SK-N-SH (cell line): ENCODE results near the gene PTGES3. TPM values are rescaled to one million over a fixed set of nuclear protein-coding genes. Genes with fewer than 3 reads are reported as not detected.
A peak's percentile ranks its signal among the peaks of the same experiment; 100 is the strongest.

Experiments
- CTCF ChIA-PET: fragments of 300-600, 350-600 bp; formaldehyde crosslinking; extraction: SDS; loops from one replicate; lab custom pipeline; 2021; lab: Yijun Ruan, JAX
- POLR2A ChIA-PET: fragments of 350-600 bp; sonication (Branson Sonifier 250); formaldehyde crosslinking; extraction: SDS; loops from one replicate; lab custom pipeline; 2020; ENCODE audit warnings: antibody characterized with exemption, inconsistent platforms; lab: Yijun Ruan, JAX
- DNase-seq: peaks from one replicate; pipeline ENCODE4 v3.0.0; 2012
- H2AFZ ChIP-seq: fragments of 200-600 bp; sonication (generic); 2 replicates; pipeline ENCODE4 v1.8.1; 2016; ENCODE audit warnings: antibody characterized with exemption, mild to moderate bottlenecking, low read depth
- H3F3A ChIP-seq: fragments of 200-600 bp; sonication (generic); replicated peaks from 2 replicates; pipeline ENCODE3; 2016; ENCODE audit warnings: antibody characterized with exemption, mild to moderate bottlenecking; ENCODE audit not compliant: insufficient read depth
- H3K27ac ChIP-seq, 2 experiments: fragments of 200-500 bp in 1 of 2; fragments of 200-600 bp in 1 of 2; sonication (Bioruptor generic) in 1 of 2; sonication (generic), shearing (Covaris generic) in 1 of 2; 2 replicates each; pipeline versions ENCODE4 v1.5.1 to v1.6.1; 2014 to 2016; ENCODE audit warnings: low read depth in 2 of 2, inconsistent platforms in 1 of 2, low read length in 1 of 2, mild to moderate bottlenecking in 1 of 2, mixed read lengths in 1 of 2
- H3K27me3 ChIP-seq: fragments of 200-600 bp; sonication (generic), shearing (Covaris generic); 2 replicates; pipeline ENCODE4 v1.6.1; 2016; ENCODE audit warnings: mixed run types; ENCODE audit not compliant: insufficient read depth
- H3K36me3 ChIP-seq, 2 experiments: fragments of 200-500 bp in 1 of 2; fragments of 200-600 bp in 1 of 2; sonication (Bioruptor generic) in 1 of 2; sonication (generic) in 1 of 2; replicated peaks in 1 of 2; 2 replicates each; pipeline versions ENCODE3 to v1.5.1; 2014 to 2016; ENCODE audit warnings: low read length in 1 of 2, mild to moderate bottlenecking in 1 of 2; ENCODE audit not compliant: insufficient read depth in 2 of 2, control insufficient read depth in 1 of 2
- H3K4me1 ChIP-seq, 2 experiments: fragments of 200-500 bp in 1 of 2; fragments of 200-600 bp in 1 of 2; sonication (Bioruptor generic) in 1 of 2; sonication (generic), shearing (Covaris generic) in 1 of 2; 2 replicates each; pipeline versions ENCODE4 v1.5.1 to v1.6.1; 2014 to 2016; ENCODE audit warnings: low read depth in 1 of 2, low read length in 1 of 2, mixed run types in 1 of 2; ENCODE audit not compliant: insufficient read depth in 2 of 2, control insufficient read depth in 1 of 2
- H3K4me2 ChIP-seq: fragments of 200-600 bp; sonication (generic), shearing (Covaris generic); 2 replicates; pipeline ENCODE4 v1.6.1; 2017; ENCODE audit warnings: mixed run types
- H3K4me3 ChIP-seq, 2 experiments: fragments of 200-500 bp in 1 of 2; fragments of 200-600 bp in 1 of 2; sonication (Bioruptor generic) in 1 of 2; sonication (generic), shearing (Covaris generic) in 1 of 2; 2 replicates each; pipeline versions ENCODE4 v1.5.1 to v1.8.1; 2014 to 2016; ENCODE audit warnings: low read depth in 2 of 2, inconsistent platforms in 1 of 2, low read length in 1 of 2, mild to moderate bottlenecking in 1 of 2, mixed read lengths in 1 of 2, moderate library complexity in 1 of 2
- H3K79me2 ChIP-seq: fragments of 200-600 bp; sonication (generic); 2 replicates; pipeline ENCODE4 v1.8.1; 2017; ENCODE audit warnings: mild to moderate bottlenecking; ENCODE audit not compliant: insufficient read depth
- H3K9ac ChIP-seq: fragments of 200-600 bp; sonication (generic); 2 replicates; pipeline ENCODE4 v1.6.1; 2017; ENCODE audit warnings: mixed run types
- H3K9me2 ChIP-seq: fragments of 200-600 bp; sonication (generic); 2 replicates; pipeline ENCODE4 v1.6.1; 2017; ENCODE audit warnings: mixed run types
- H3K9me3 ChIP-seq: fragments of 200-600 bp; sonication (generic); 2 replicates; pipeline ENCODE4 v1.6.1; 2017; ENCODE audit warnings: mixed run types, mild to moderate bottlenecking, moderate library complexity
- H4K20me1 ChIP-seq: fragments of 200-600 bp; sonication (generic); 2 replicates; pipeline ENCODE4 v1.6.1; 2017; ENCODE audit warnings: mild to moderate bottlenecking, mixed run types; ENCODE audit not compliant: insufficient read depth
- CHD2 ChIP-seq: fragments of 150-350 bp; IDR thresholded peaks from 2 replicates; pipeline ENCODE4 v1.6.1; 2018; ENCODE audit warnings: low read length; ENCODE audit not compliant: partially characterized antibody
- EP300 ChIP-seq, 2 experiments: IDR thresholded peaks; 2 replicates each; pipeline versions ENCODE4 v1.4.0 to v1.6.1; 2012; ENCODE audit warnings: borderline replicate concordance in 1 of 2, low read depth in 1 of 2, low read length in 1 of 2
- EZH2phosphoT487 ChIP-seq: fragments of 200-600 bp; sonication (generic); IDR thresholded peaks from 2 replicates; pipeline ENCODE4 v1.6.1; 2017; ENCODE audit warnings: low read depth, mixed run types, mild to moderate bottlenecking, antibody characterized with exemption, moderate library complexity, borderline replicate concordance
- GABPA ChIP-seq: IDR thresholded peaks from 2 replicates; pipeline ENCODE4 v1.4.0; 2012; ENCODE audit warnings: low read depth, mild to moderate bottlenecking
- MXI1 ChIP-seq: IDR thresholded peaks from 2 replicates; pipeline ENCODE4 v1.6.1; 2012; ENCODE audit warnings: mild to moderate bottlenecking, low read depth, low read length, improper control_type of control experiment
- NRF1 ChIP-seq: IDR thresholded peaks from 2 replicates; pipeline ENCODE4 v1.6.1; 2012; ENCODE audit warnings: low read depth, mild to moderate bottlenecking, low read length
- POLR2AphosphoS5 ChIP-seq: IDR thresholded peaks from 2 replicates; pipeline ENCODE4 v1.6.1; 2012; ENCODE audit warnings: low read depth, low read length
- RAD21 ChIP-seq: IDR thresholded peaks from 2 replicates; pipeline ENCODE4 v1.6.1; 2012; ENCODE audit warnings: mild to moderate bottlenecking, low read length
- RFX5 ChIP-seq: IDR thresholded peaks from 2 replicates; pipeline ENCODE4 v1.6.1; 2012; ENCODE audit warnings: mild to moderate bottlenecking, improper control_type of control experiment, low read length
- SIN3A ChIP-seq: IDR thresholded peaks from 2 replicates; pipeline ENCODE4 v1.6.1; 2012; ENCODE audit warnings: low read depth, mild to moderate bottlenecking, low read length, moderate library complexity, borderline replicate concordance
- TCF12 ChIP-seq: IDR thresholded peaks from 2 replicates; pipeline ENCODE4 v1.4.0; 2012
- WGBS: methylation state at CpG from one replicate; pipeline ENCODE4 v1.1.6; 2017; ENCODE audit warnings: low lambda C conversion rate; 5-methylcytosine and 5-hydroxymethylcytosine counted together
- polyA plus RNA-seq, 3 experiments: library from polyadenylated mRNA; depleted of rRNA; stranded (reverse); fragments of >200 nt; gene quantifications; 2 replicates each; pipeline ENCODE4 v1.2.3, GENCODE V29; 2012
- TF ChIP-seq, protein P1 (sequence below): IDR thresholded peaks from 2 replicates; pipeline ENCODE4 v1.4.0; 2012; ENCODE audit warnings: low read depth, borderline replicate concordance
- TF ChIP-seq, protein P2 (sequence below): IDR thresholded peaks from 2 replicates; pipeline ENCODE4 v1.4.0; 2012; ENCODE audit warnings: low read depth
- TF ChIP-seq, protein P3 (sequence below): IDR thresholded peaks from 2 replicates; pipeline ENCODE4; 2012
- TF ChIP-seq, protein P4 (sequence below): fragments of 200-600 bp; sonication (generic); IDR thresholded peaks from 2 replicates; pipeline ENCODE4 v1.6.1; 2017; ENCODE audit warnings: antibody characterized with exemption, mild to moderate bottlenecking, moderate library complexity

Gene PTGES3
- polyA plus RNA-seq, 1 of the 3 experiments (the other 2 are of a cell fraction) = 38.9 TPM

DNA sequence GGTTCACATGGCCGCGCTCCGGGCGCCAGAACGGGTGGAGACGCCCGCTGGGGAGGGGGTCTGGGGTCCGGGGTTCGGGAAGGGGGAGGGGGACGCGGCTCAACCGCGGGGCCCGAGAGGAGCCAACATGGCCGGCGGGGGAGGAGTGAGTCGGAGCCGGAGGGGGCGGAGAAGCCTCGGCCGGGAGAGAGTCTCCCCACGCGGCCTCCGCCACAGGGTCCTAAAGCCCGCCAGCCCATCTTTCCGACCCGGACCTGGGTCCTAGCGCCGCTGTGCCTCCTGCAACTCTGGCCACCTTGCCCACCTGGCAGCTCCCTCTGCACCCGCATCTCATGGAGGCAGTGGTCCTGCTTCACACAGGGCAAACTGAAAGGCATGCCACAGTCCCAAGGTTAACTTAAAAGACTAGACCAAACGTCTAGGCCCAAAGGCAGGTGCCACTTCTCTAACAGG lies 57.9 kb downstream of the PTGES3 start, which contains the start of gene BAZ2A (continued):
- TF ChIP-seq, protein P1, sequence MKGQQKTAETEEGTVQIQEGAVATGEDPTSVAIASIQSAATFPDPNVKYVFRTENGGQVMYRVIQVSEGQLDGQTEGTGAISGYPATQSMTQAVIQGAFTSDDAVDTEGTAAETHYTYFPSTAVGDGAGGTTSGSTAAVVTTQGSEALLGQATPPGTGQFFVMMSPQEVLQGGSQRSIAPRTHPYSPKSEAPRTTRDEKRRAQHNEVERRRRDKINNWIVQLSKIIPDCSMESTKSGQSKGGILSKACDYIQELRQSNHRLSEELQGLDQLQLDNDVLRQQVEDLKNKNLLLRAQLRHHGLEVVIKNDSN = peak; percentile 51; the same call in 1 of the 2 replicates
- peak; percentile 96 for TF ChIP-seq SIN3A
- no peak for TF ChIP-seq RAD21

DNA sequence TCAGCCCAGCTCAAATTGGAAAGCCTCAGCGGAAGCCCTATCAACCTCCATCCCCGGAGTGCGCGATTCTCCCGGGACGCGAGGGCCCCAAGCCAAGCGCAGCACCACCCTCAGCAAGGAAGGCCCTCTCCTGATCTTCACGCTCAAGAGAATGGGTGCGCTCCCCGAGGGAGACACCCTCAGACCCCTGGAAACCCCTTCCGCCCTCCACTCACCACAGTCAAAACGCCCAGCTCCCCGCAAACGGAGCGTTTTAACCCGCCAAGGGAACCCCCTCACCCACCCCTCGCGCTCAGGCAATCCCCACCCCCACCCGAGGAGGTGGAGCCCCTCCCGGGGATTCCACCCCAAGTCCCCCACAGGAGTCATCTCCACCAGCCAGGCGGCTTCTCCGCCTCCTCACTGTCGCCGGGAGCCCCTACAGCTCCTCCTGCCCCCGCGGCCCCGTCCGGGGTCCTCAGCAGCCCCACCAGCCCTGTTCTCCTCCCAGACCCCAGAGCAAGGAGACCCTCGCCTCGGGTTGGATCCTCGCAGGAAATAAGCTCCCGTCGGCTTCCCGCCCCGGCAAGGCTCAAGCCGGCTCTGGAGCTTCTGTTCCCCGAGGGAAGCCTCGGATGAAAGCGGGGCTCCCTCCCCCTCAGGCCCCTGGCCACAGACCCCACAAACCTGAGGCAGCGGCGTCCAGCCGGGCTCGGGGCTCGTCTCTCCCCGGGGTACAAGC lies 58.5 kb downstream of the PTGES3 start:
- DNase-seq = peak; percentile 67
- H3K9ac ChIP-seq = peak overlapping the region; percentile 83
- no peak for TF ChIP-seq NRF1
- TF ChIP-seq TCF12 = no peak
- TF ChIP-seq CHD2 = peak; percentile 32
- TF ChIP-seq RFX5 = no peak
- no peak for TF ChIP-seq EZH2phosphoT487
- TF ChIP-seq GABPA = no peak
- no peak; the same call in 1 of the 2 replicates for TF ChIP-seq MXI1
- WGBS = under 1% methylated on average over 27 of the region's 46 CpGs
- no peaks in the 10 kb centered on the region for H3K27me3 ChIP-seq
- H3K9me3 ChIP-seq = no peaks in the 10 kb centered on the region
- CTCF ChIA-PET = interaction anchor here (0.8 to 2.6 kb wide), 8 partner anchors 9 to 511 kb away, joined by 3 to 13 read pairs (median 3); partner anchors contain the start of genes SMARCC2 and ZC3H10
- peaks cover 18% of the 10 kb centered on the region for H3F3A ChIP-seq
- peaks cover 19 to 38% of the 10 kb centered on the region in 2 experiments for H3K4me1 ChIP-seq
- POLR2A ChIA-PET = interaction anchor here (0.7 kb wide), 1 partner anchor 127 kb away, joined by 3 read pairs; no protein-coding TSS in a partner anchor
- peak overlapping the region; percentile 81 for H3K4me2 ChIP-seq
- H3K36me3 ChIP-seq = peaks cover 11 to 20% of the 10 kb centered on the region in 2 experiments
- H3K4me3 ChIP-seq = peak overlapping the region; percentile 71 to 94
- H4K20me1 ChIP-seq = peaks cover 71% of the 10 kb centered on the region
- H3K27ac ChIP-seq = peak overlapping the region; percentile 80 to 89
- H3K79me2 ChIP-seq = peaks cover 88% of the 10 kb centered on the region
- no peaks in the 10 kb centered on the region for H3K9me2 ChIP-seq
- H2AFZ ChIP-seq = no peak overlapping the region; the same call in 1 of the 2 replicates

DNA sequence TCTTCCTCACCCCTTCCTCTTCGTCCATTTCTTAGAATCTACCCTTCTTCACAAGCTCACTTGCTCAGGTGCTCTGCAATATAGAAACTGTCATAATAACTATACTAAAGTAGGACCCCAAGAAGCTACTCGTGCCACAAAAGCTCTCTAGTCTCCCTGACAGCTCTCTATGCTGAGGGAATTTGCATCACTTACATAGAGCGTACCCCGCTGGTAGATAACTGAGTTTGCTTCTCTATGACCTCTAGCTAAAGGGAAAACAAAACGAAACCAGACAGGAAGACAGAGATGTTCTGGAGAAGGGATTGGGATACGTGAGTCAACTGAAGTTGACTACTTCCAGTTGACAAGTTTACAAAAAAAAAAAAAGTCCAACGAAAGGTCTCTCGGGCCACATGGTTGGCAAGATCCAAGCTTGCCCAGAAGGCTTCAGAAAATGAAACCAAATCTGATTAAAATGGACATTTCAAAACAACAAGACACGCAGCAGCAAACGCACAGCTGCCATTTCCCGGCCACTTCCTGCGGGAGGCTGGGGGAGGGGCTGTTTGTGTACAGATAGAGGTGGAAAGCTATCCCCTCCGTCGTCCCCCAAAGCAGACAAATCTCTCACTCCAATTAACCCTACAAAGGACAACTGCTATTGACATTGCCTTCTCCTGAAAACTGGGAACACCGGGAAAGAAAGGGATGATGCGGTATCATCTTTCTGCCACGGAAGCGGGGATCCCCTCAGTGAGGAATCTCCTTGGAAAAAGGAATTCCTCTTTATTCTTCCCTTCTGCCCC lies 59.2 kb downstream of the PTGES3 start:
- Histone ChIP-seq H3K9me2 (no peaks in the 10 kb centered on the region), H3K4me3 (peak overlapping the region; percentile 71 to 94), H3F3A (peaks cover 18% of the 10 kb centered on the region), H3K27me3 (no peaks in the 10 kb centered on the region), H3K4me2 (peak overlapping the region; percentile 81), H4K20me1 (peaks cover 79% of the 10 kb centered on the region), H3K36me3 (peaks cover 16 to 27% of the 10 kb centered on the region in 2 experiments), H3K9ac (peak overlapping the region; percentile 83), H3K27ac (peak overlapping the region; percentile 80 to 89), H2AFZ (no peak overlapping the region), H3K9me3 (no peaks in the 10 kb centered on the region), H3K4me1 (peaks cover 19 to 32% of the 10 kb centered on the region in 2 experiments), H3K79me2 (peaks cover 88% of the 10 kb centered on the region)
- DNase-seq = peak; percentile 72
- 4% methylated on average over 18 of the region's 18 CpGs for WGBS
- POLR2A ChIA-PET = interaction anchor here (0.7 kb wide), 1 partner anchor 127 kb away, joined by 3 read pairs; no protein-coding TSS in a partner anchor
- CTCF ChIA-PET = interaction anchor here (0.8 to 2.6 kb wide), 13 partner anchors 8 to 510 kb away, joined by 3 to 13 read pairs (median 4); partner anchors contain the start of genes ATP5F1B, RBMS2, SMARCC2 and ZC3H10
- TF ChIP-seq, protein P2, sequence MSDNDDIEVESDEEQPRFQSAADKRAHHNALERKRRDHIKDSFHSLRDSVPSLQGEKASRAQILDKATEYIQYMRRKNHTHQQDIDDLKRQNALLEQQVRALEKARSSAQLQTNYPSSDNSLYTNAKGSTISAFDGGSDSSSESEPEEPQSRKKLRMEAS = peak; percentile 75; the same call in 1 of the 2 replicates
- no peak for TF ChIP-seq POLR2AphosphoS5
- peak; percentile 97 for TF ChIP-seq MXI1
- peak; percentile 24 for TF ChIP-seq GABPA
- TF ChIP-seq TCF12 = peak; percentile 42; the same call in 1 of the 2 replicates
- TF ChIP-seq EZH2phosphoT487 = no peak
- TF ChIP-seq, protein P3, sequence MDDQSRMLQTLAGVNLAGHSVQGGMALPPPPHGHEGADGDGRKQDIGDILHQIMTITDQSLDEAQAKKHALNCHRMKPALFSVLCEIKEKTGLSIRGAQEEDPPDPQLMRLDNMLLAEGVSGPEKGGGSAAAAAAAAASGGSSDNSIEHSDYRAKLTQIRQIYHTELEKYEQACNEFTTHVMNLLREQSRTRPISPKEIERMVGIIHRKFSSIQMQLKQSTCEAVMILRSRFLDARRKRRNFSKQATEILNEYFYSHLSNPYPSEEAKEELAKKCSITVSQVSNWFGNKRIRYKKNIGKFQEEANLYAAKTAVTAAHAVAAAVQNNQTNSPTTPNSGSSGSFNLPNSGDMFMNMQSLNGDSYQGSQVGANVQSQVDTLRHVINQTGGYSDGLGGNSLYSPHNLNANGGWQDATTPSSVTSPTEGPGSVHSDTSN = peak; percentile 27; the same call in 1 of the 2 replicates
- TF ChIP-seq SIN3A = peak; percentile 92; the same call in 1 of the 2 replicates
- peak in 1 of 2 experiments; percentile 39; a peak in 1 of 4 replicates for TF ChIP-seq EP300 (IDR thresholded peaks at IDR 0.05; ENCODE audit: borderline replicate concordance in 1 of 2, low read depth in 1 of 2, low read length in 1 of 2)
- TF ChIP-seq, protein P4, sequence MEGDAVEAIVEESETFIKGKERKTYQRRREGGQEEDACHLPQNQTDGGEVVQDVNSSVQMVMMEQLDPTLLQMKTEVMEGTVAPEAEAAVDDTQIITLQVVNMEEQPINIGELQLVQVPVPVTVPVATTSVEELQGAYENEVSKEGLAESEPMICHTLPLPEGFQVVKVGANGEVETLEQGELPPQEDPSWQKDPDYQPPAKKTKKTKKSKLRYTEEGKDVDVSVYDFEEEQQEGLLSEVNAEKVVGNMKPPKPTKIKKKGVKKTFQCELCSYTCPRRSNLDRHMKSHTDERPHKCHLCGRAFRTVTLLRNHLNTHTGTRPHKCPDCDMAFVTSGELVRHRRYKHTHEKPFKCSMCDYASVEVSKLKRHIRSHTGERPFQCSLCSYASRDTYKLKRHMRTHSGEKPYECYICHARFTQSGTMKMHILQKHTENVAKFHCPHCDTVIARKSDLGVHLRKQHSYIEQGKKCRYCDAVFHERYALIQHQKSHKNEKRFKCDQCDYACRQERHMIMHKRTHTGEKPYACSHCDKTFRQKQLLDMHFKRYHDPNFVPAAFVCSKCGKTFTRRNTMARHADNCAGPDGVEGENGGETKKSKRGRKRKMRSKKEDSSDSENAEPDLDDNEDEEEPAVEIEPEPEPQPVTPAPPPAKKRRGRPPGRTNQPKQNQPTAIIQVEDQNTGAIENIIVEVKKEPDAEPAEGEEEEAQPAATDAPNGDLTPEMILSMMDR = no peak
